NCI-H345 treated with DMSO at 0.1 percent for 48 hours (cell line): ENCODE measurements around the gene MRAP2.
"Not testable (repeated sequence)": the region's sequence is repeated elsewhere in the genome, so short reads cannot be mapped to it uniquely, and the experiment has no call there.

Experiments used
- DNase-seq: peaks from one replicate; lab custom pipeline; 2025; ENCODE audit not compliant: unreplicated experiment; lab: John Stamatoyannopoulos, UW

Gene MRAP2

GRCh38 chr6:84074988-84075781 lies 41.6 kb downstream of the MRAP2 start:
- no peak for DNase-seq

- DNase-seq, result no peak
These were observed 44.1 kb downstream of the MRAP2 start for GRCh38 chr6:84077645-84078044.

- DNase-seq, result no peak
These were observed 44.8 kb downstream of the MRAP2 start for GRCh38 chr6:84078335-84078734.

GRCh38 chr6:84081222-84081621 lies 47.6 kb downstream of the MRAP2 start:
- DNase-seq, result no peak

- no peak for DNase-seq
These were observed 49.2 kb downstream of the MRAP2 start for GRCh38 chr6:84082689-84083265.

GRCh38 chr6:84084705-84085104 lies 51.1 kb downstream of the MRAP2 start:
- not testable (repeated sequence) for DNase-seq

- no peak for DNase-seq
These were observed 52.5 kb downstream of the MRAP2 start for GRCh38 chr6:84086056-84086455.

GRCh38 chr6:84086545-84087429 lies 53.2 kb downstream of the MRAP2 start:
- no peak for DNase-seq

GRCh38 chr6:84089081-84089480 lies 55.5 kb downstream of the MRAP2 start:
- DNase-seq, result no peak

- DNase-seq, result no peak
These were observed 56.0 kb downstream of the MRAP2 start for GRCh38 chr6:84089552-84089951.

GRCh38 chr6:84093441-84094435 lies 60.2 kb downstream of the MRAP2 start:
- DNase-seq, result no peak

- DNase-seq, result no peak
These were observed 61.6 kb downstream of the MRAP2 start for GRCh38 chr6:84095156-84095555.

GRCh38 chr6:84103029-84103428 lies 69.5 kb downstream of the MRAP2 start:
- DNase-seq, result no peak

- DNase-seq, result not testable (repeated sequence)
These were observed 71.8 kb downstream of the MRAP2 start for GRCh38 chr6:84105215-84105924.

- DNase-seq, result no peak
These were observed 73.9 kb downstream of the MRAP2 start for GRCh38 chr6:84107495-84107894.

- DNase-seq, result not testable (repeated sequence)
These were observed 77.8 kb downstream of the MRAP2 start for GRCh38 chr6:84111351-84111750.

- DNase-seq, result not testable (repeated sequence)
These were observed 81.5 kb downstream of the MRAP2 start for GRCh38 chr6:84114933-84115594.

GRCh38 chr6:84118191-84118590 lies 84.6 kb downstream of the MRAP2 start:
- no peak for DNase-seq

- no peak for DNase-seq
These were observed 85.7 kb downstream of the MRAP2 start for GRCh38 chr6:84119277-84119676.
